Measurements from ENCODE around the gene PYGB. TPM values are rescaled to one million over a fixed set of nuclear protein-coding genes. Genes with fewer than 3 reads are reported as not detected.

Gene PYGB
- total RNA-seq, 1 donor from 2014 or later = 167 TPM

DNA sequence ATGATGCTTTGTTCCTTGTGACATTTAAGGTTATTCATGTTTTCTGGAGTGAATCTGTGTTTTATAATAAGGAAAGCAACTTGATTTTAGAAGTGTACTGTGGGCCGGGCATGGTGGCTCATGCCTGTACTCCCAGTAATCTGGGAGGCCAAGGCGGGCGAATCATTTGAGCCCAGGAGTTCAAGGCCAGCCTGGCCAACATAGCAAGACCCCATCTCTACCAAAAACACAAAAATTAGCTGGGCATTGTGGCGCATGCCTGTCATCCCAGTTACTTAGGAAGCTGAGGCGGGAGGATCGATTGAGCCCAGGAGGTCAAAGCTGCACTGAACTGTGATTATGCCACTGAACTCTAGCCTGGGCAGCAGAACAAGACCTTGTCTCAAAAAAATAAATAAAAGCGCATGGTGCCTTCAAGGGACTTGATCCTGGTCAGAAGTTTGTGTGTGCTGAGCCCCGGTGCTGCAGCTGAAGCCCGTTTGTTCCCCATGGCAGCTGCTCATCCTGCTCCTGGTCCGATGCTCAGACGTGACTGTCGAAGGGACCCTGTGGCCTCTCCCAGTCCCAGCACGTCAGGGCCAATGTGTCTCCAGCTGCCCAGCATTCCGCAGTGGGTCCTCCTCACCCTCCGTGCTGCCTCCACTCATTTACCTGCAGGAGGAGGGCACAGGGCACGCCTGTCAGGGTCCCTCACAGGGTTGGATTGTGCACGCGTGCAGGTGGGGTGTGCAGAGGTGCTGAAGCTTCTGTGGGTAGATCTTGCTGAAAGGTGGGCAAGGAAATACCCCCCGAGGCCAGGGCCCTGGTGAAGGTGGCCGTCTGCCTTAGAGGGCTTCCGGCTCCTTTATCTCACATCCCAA is 34.1 kb upstream of the PYGB start:
- no peak for DNase-seq (ENCODE audit: low read depth)
- TF ChIP-seq, protein P1, sequence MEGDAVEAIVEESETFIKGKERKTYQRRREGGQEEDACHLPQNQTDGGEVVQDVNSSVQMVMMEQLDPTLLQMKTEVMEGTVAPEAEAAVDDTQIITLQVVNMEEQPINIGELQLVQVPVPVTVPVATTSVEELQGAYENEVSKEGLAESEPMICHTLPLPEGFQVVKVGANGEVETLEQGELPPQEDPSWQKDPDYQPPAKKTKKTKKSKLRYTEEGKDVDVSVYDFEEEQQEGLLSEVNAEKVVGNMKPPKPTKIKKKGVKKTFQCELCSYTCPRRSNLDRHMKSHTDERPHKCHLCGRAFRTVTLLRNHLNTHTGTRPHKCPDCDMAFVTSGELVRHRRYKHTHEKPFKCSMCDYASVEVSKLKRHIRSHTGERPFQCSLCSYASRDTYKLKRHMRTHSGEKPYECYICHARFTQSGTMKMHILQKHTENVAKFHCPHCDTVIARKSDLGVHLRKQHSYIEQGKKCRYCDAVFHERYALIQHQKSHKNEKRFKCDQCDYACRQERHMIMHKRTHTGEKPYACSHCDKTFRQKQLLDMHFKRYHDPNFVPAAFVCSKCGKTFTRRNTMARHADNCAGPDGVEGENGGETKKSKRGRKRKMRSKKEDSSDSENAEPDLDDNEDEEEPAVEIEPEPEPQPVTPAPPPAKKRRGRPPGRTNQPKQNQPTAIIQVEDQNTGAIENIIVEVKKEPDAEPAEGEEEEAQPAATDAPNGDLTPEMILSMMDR (IDR thresholded peaks at IDR 0.05; ENCODE audit: insufficient read depth, low read length, poor library complexity, severe bottlenecking) = no peak
- H3K36me3 ChIP-seq (ENCODE audit: control insufficient read depth, insufficient read depth, low read length) = peaks cover 1% of the 10 kb centered on the region
- H3K4me3 ChIP-seq (ENCODE audit: low read depth, low read length) = no peak overlapping the region
- H3K27me3 ChIP-seq (ENCODE audit: control insufficient read depth, insufficient read depth, low read length) = no peaks in the 10 kb centered on the region

DNA sequence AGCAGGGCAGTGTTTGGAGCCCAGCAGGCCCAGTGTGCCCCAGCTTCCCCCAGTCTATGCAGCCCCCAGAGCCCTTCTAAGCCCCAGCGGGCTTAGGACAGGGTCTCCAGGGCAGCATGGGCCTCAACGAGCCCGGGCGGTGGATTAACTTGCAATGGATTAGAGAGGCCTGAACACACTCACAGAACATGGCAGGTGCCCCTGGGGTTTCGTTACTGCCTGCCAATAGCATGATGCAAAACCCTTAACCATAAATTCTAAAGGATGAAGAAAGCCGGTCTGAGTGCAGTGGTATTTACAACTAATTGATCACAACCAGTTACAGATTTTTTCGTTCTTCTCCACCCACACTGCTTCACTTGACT is 33.5 kb upstream of the PYGB start:
- DNase-seq (ENCODE audit: low read depth) = no peak
- TF ChIP-seq, protein P1 (IDR thresholded peaks at IDR 0.05; ENCODE audit: insufficient read depth, low read length, poor library complexity, severe bottlenecking) = no peak
- H3K36me3 ChIP-seq (ENCODE audit: control insufficient read depth, insufficient read depth, low read length) = peaks cover 1% of the 10 kb centered on the region
- H3K4me3 ChIP-seq (ENCODE audit: low read depth, low read length) = no peak overlapping the region
- no peaks in the 10 kb centered on the region for H3K27me3 ChIP-seq (ENCODE audit: control insufficient read depth, insufficient read depth, low read length)

DNA sequence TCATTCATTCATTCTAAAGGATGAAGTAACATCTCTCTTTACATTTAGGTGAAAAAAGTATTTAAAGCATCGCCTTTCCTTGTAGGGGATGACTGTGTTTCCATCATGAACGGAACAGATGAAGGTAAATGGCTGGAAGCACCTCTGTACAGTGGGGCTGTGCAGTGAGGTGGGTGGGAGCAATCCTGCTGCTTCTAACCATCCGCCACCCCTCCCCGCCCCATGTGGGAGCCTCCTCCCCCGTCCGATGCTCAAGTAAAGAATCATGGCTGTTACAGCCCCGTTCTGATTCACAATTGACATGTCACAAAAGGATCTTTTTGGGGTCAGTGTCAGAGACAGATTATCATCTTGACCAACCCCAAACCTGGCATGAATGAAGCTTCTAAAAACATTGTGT is 33.1 kb upstream of the PYGB start:
- TF ChIP-seq, protein P1 (IDR thresholded peaks at IDR 0.05; ENCODE audit: insufficient read depth, low read length, poor library complexity, severe bottlenecking) = no peak
- Histone ChIP-seq H3K36me3 (ENCODE audit: control insufficient read depth, insufficient read depth, low read length) (peaks cover 1% of the 10 kb centered on the region), H3K4me3 (ENCODE audit: low read depth, low read length) (no peak overlapping the region), H3K27me3 (ENCODE audit: control insufficient read depth, insufficient read depth, low read length) (no peaks in the 10 kb centered on the region)
- DNase-seq (ENCODE audit: low read depth) = no peak

DNA sequence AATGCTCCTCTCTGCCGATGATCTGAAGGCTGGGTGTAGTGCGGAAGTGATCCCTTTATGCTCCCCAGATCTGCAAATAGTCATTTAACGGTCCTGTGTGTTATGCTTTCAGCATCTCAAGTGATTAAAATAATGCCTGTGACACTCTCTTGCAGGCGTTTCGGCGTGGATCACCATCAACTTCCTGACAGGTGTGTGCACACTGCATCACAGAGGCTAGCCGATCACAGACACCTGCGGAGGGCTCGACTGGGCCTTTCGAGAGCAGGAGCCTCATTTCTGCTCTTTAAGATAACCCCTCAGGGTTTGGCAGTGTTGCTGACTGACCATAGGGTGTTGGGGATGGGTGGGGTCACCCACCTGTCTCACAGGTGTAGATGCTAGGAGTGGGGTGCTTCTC is 32.4 kb upstream of the PYGB start:
- no peak for DNase-seq (ENCODE audit: low read depth)
- Histone ChIP-seq H3K27me3 (ENCODE audit: control insufficient read depth, insufficient read depth, low read length) (no peaks in the 10 kb centered on the region), H3K36me3 (ENCODE audit: control insufficient read depth, insufficient read depth, low read length) (peaks cover 1% of the 10 kb centered on the region), H3K4me3 (ENCODE audit: low read depth, low read length) (no peak overlapping the region)
- TF ChIP-seq, protein P1 (IDR thresholded peaks at IDR 0.05; ENCODE audit: insufficient read depth, low read length, poor library complexity, severe bottlenecking) = no peak

DNA sequence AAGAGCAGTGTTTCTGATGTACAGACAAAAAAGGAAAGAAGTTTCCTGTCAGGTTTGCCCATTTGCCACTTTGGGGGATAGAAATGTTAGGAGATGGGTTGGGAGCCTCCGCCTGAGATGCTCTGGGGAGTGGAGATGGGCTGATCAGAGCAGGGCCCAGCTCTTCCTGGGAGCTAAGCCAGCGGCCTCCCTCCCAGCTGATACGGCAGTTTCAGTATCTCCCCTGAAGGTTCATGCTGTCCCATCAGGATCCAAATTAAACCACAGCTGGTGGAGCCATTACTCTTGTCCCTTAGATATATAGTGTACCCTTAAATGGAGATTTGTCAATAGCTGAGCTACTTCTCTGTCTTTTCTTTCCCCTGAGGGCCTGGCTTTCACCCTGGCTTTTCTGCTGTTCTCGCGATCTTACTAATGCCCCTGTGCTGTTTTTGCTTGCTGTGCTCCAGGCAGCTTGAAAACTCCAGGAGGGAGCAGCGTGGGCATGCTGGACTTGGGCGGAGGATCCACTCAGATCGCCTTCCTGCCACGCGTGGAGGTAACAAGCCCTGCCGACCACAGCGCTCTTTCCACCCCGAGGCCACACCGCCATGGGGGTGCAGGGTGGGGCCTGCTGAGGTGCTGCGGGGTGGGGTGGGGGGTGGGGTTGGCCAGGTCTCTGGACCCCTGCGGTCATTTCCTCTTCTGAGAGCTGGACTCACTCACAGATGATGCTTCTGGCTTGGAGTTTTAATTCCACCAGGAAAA is 31.5 kb upstream of the PYGB start:
- Histone ChIP-seq H3K36me3 (ENCODE audit: control insufficient read depth, insufficient read depth, low read length) (peaks cover 1% of the 10 kb centered on the region), H3K4me3 (ENCODE audit: low read depth, low read length) (no peak overlapping the region), H3K27me3 (ENCODE audit: control insufficient read depth, insufficient read depth, low read length) (no peaks in the 10 kb centered on the region)
- TF ChIP-seq, protein P1 (IDR thresholded peaks at IDR 0.05; ENCODE audit: insufficient read depth, low read length, poor library complexity, severe bottlenecking) = no peak
- no peak for DNase-seq (ENCODE audit: low read depth)
